GM12878 (cell line): ENCODE data around the gene USF3.

Experiments used
- CEBPB ChIP-seq, 2 experiments: fragments of 150-350 bp in 1 of 2; IDR thresholded peaks; 2 replicates each; pipeline ENCODE4 v1.6.1; 2012 to 2014; ENCODE audit warnings: low read depth in 2 of 2, low read length in 2 of 2, borderline replicate concordance in 1 of 2, inconsistent platforms in 1 of 2
- CREB1 ChIP-seq: IDR thresholded peaks from 2 replicates; pipeline ENCODE4 v1.6.1; 2012; ENCODE audit warnings: low read depth, mild to moderate bottlenecking, inconsistent platforms
- CTCF ChIP-seq, 3 experiments: IDR thresholded peaks in 2 of 3; conservative IDR thresholded peaks in 1 of 3; 2 replicates each; pipeline ENCODE4 v1.5.1; 2011; ENCODE audit warnings: low read depth in 3 of 3, low read length in 3 of 3, mild to moderate bottlenecking in 3 of 3, control low read depth in 2 of 3, moderate library complexity in 2 of 3, inconsistent platforms in 1 of 3, mixed read lengths in 1 of 3; ENCODE audit not compliant: control insufficient read depth in 2 of 3, insufficient read depth in 1 of 3; ENCODE audit errors: extremely low read depth in 1 of 3
- EZH2 ChIP-seq: IDR thresholded peaks from 2 replicates; pipeline ENCODE4 v1.6.1; 2012; ENCODE audit warnings: low read depth, mild to moderate bottlenecking, control low read depth, inconsistent platforms, low read length, borderline replicate concordance; ENCODE audit not compliant: control insufficient read depth
- FOS ChIP-seq: IDR thresholded peaks from 3 replicates; pipeline ENCODE4 v1.6.1; 2011; ENCODE audit warnings: borderline replicate concordance; ENCODE audit not compliant: insufficient read length; ENCODE audit errors: extremely low read depth
- GABPA ChIP-seq: IDR thresholded peaks from 2 replicates; pipeline ENCODE4 v1.6.1; 2014; ENCODE audit warnings: antibody characterized with exemption, low read depth, mild to moderate bottlenecking, inconsistent platforms
- JUNB ChIP-seq: IDR thresholded peaks from 2 replicates; pipeline ENCODE4 v1.6.1; 2016; ENCODE audit warnings: antibody characterized with exemption, mild to moderate bottlenecking
- JUND ChIP-seq: IDR thresholded peaks from 2 replicates; pipeline ENCODE4 v1.6.1; 2012; ENCODE audit warnings: low read depth, mild to moderate bottlenecking, low read length, improper control_type of control experiment, moderate library complexity
- MXI1 ChIP-seq: fragments of 150-350 bp; IDR thresholded peaks from 2 replicates; pipeline ENCODE4 v1.6.1; 2011; ENCODE audit warnings: low read depth, mild to moderate bottlenecking, inconsistent platforms, low read length, improper control_type of control experiment
- NFIC ChIP-seq: IDR thresholded peaks from 2 replicates; pipeline ENCODE4 v1.6.1; 2012; ENCODE audit warnings: low read depth, mild to moderate bottlenecking, inconsistent platforms, low read length, moderate library complexity
- POLR2A ChIP-seq: IDR thresholded peaks from 2 replicates; pipeline ENCODE4 v1.6.1; 2011; ENCODE audit warnings: low read depth, mild to moderate bottlenecking, low read length
- RFX5 ChIP-seq: IDR thresholded peaks from 2 replicates; pipeline ENCODE4 v1.6.1; 2011; ENCODE audit warnings: low read depth, low read length, improper control_type of control experiment
- SIN3A ChIP-seq: IDR thresholded peaks from 2 replicates; pipeline ENCODE4 v1.6.1; 2012; ENCODE audit warnings: low read depth, low read length, improper control_type of control experiment
- TCF7 ChIP-seq: IDR thresholded peaks from 2 replicates; pipeline ENCODE4 v1.6.1; 2014; ENCODE audit warnings: antibody characterized with exemption, borderline replicate concordance

GRCh38 chr3:113714702-113715101 lies 18.3 kb upstream of the USF3 start:
- no peak for TF ChIP-seq CTCF (IDR thresholded peaks at IDR 0.05 in 2 of 3, conservative IDR thresholded peaks at IDR 0.05 in 1 of 3; ENCODE audit: control insufficient read depth in 2 of 3, extremely low read depth in 1 of 3, insufficient read depth in 1 of 3, low read depth in 3 of 3, low read length in 3 of 3)
- no peak for TF ChIP-seq FOS
- no peak for TF ChIP-seq JUNB
- no peak for TF ChIP-seq CEBPB (IDR thresholded peaks at IDR 0.05; ENCODE audit: borderline replicate concordance in 1 of 2, low read depth in 2 of 2, low read length in 2 of 2)
- no peak for TF ChIP-seq TCF7
- TF ChIP-seq GABPA, result no peak
- TF ChIP-seq MXI1, result no peak
- TF ChIP-seq SIN3A, result no peak
- no peak for TF ChIP-seq EZH2
- no peak for TF ChIP-seq RFX5
- TF ChIP-seq NFIC, result no peak
- TF ChIP-seq JUND, result no peak
- TF ChIP-seq POLR2A, result no peak
- TF ChIP-seq CREB1, result no peak
